ENCODE measurements around the gene ELFN2.

ELFN2 gene

DNA sequence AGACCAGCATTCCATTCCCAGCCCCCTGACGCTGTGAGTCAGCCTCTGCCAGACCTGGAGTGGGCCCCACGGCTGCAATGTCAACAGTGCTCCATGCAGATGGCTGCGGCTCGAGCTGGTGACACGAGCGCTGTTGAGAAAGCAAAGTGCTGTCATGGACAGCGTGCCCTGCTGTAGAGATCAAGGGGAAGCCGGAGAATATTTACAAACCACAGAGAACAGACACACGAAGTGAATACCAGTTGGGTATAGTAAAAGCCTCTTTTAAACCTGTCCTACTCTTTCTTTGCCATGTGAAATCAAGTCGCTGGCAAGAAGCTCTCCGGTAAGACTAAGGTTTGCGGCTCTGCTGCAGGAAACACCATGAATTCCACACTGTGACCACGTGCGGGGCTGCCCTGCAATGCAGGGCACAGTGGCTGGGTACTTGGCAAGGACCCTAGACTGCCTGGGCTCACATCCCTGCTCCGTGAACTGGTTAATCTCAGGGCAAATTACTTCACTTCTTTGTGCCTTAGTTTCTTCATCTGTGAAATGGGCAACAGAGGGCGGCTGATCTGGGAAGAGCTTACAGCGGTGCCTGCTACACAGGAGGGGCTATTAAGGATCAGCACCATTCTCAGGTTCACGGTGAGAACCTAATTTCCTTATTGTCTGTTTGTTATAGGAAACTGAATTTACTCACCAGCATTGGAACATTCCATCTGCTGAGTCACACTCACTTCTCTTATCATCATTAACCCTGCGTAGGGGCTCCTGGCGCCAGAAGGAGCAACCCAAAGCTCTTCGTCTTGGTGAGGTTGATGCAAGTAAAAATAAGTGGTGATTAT is 27.8 kb upstream of the ELFN2 start:
- peak; percentile 79 for DNase-seq (ENCODE audit: low spot score)

DNA sequence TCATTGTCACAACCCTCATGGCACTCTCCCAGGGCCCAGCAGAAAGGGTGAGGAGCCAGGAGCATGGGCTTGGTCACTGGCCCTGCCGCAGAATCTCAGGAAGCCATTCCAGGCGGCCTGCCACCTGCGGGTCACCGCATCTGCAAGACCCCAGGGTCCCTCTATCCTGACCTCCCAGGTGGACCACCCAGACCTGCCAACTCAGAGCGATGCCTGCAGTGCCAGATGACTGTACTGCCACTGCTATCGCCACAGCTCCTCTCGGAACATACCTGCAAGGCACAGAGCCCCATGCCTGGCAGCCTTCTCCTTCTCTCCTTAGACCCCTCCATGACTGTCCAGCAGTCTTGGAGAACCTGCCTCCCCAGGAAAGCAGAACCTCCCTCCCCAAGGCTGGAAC is 26.4 kb upstream of the ELFN2 start:
- no peak for DNase-seq (ENCODE audit: low spot score)

DNA sequence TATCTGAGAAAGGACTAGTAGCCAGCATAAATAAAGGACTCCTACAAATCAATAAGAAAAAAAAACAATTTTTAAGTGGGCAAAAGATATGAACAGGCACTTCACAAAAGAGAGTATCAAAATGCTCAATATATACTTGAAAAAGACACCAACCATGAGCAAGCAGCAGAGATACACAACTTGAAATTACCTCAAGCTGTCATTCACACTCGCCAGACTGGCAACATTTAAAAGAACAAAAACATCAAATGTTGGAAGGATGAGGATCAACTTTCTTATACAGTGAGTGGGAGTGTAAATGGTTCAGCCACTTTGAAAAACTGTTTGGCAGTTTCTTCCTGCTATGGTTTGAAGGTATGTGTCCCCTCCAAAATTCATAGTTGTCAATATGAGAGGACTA is 23.9 kb upstream of the ELFN2 start:
- no peak for DNase-seq (ENCODE audit: low spot score)

- DNase-seq (ENCODE audit: low spot score), result no peak
These were observed 22.2 kb upstream of the ELFN2 start for GRCh38 chr22:37449331-37450001.

- peak; percentile 78 for DNase-seq (ENCODE audit: low spot score)
These were observed 21.3 kb upstream of the ELFN2 start for GRCh38 chr22:37448516-37449127.

GRCh38 chr22:37445501-37445900 is 18.2 kb upstream of the ELFN2 start:
- no peak for DNase-seq (ENCODE audit: low spot score)

- DNase-seq (ENCODE audit: low spot score), result no peak
These were observed 16.7 kb upstream of the ELFN2 start for GRCh38 chr22:37443977-37444376.

- DNase-seq (ENCODE audit: low spot score), result no peak
These were observed 15.8 kb upstream of the ELFN2 start for GRCh38 chr22:37443086-37443485.

- DNase-seq (ENCODE audit: low spot score), result no peak
These were observed 15.3 kb upstream of the ELFN2 start for GRCh38 chr22:37442537-37442936.

DNA sequence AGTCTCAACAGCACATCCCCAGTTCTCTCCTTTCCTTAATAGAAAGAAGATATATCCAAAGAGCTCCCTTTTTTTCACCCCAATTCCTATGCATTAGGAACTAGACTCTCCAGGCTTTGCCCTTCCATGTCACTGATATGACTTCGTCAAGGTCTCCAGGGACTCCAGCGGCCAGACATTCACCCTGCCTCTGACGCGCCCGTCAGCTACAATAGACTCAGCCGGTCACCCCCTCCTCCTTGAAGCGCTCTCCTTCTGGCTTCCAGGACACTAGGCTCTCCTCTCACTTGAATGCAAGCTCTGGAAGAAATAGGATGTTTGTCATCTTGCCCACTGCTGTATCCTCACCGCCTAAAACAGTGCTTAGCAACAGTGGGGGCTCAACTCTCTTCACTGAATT is 14.9 kb upstream of the ELFN2 start:
- DNase-seq (ENCODE audit: low spot score), result no peak

- DNase-seq (ENCODE audit: low spot score), result no peak
These were observed 13.6 kb upstream of the ELFN2 start for GRCh38 chr22:37440875-37441274.

DNA sequence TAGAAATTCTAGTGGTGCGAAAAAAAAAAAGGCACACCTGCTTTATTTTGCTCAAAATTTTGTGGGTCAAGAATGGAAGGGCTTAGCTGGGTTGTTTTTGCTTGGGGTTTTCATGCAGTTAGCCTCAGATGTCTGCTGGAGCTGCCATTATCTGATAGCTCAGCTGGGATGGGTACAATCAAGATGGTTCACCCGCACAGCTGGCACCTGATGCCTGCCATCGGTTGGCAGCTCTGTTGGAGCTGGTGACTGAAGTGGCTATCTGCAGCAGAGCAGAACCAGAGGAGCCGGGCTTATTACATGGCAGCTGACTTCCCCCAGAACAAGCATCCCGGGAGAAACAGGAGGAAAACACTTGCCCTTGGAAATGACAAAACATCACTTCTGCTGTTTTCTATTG is 12.1 kb upstream of the ELFN2 start:
- DNase-seq (ENCODE audit: low spot score), result no peak

GRCh38 chr22:37435970-37436603 is 8.8 kb upstream of the ELFN2 start:
- DNase-seq (ENCODE audit: low spot score), result no peak

GRCh38 chr22:37433786-37434185 is 6.5 kb upstream of the ELFN2 start:
- DNase-seq (ENCODE audit: low spot score), result no peak

DNA sequence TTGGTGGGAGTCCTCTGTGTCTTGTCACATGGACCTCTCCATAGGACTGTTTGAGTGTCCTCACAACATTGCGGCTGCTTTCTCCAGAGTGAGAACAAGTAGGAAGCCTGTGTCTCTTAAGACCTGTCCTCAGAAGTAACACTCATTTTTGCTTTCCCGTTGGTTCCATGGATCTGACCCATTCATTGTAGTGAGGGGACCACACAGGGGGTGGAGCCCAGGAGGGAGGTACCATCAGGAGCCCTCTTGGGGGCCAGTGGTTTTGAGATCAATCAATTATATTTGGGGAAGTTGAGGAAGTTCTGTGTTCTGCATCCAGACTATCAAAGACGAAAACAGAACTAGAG is 5.4 kb upstream of the ELFN2 start:
- DNase-seq (ENCODE audit: low spot score), result no peak

DNA sequence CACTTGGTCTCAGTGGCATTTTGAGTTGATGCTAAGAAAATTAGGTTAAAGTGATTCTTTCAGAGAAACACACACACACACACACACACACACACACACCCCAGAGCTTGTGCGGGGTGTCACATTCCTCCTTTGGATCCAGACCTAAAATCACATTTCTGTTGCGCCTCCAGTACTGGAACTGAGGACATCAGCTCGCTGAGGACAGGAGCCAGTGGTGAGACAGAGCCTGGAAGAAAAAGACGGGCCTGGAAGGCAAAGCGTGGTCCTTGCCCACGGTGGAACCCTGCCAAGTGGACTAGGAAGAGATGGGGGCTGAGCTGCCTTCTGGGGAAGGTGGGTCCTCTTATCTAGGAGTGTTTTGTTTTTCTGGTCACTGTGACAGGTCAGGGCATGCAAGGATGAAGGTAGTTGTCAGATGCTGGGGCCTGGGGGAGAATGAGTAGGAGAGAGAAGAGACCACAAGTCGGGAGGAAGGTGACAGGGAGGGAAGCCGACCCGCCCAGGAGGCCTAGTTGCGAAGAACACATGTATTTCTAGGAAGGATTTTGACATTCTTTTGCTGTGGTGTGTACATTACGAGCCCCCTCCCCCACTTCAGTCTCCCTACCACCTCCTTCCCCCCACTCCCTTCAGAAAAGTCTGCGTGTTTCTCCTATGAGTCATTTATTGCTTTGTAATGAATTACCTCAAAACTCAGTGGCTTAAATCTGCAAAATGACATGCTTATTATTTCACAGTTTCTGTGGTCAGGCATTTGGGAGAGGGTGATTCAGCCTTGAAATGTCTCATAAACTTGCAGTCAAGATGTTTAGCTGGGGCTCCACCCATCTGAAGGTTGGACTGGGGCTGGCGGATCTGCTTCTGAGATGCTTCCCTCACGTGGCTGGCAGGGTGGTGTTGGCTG is 4.8 kb upstream of the ELFN2 start:
- DNase-seq (ENCODE audit: low spot score), result peak; percentile 91

- DNase-seq (ENCODE audit: low spot score), result peak; percentile 59
These were observed 4.1 kb upstream of the ELFN2 start for GRCh38 chr22:37431366-37431765.

- DNase-seq (ENCODE audit: low spot score), result no peak
These were observed 3.7 kb upstream of the ELFN2 start for GRCh38 chr22:37430941-37431340.

GRCh38 chr22:37428649-37429586 is 1.6 kb upstream of the ELFN2 start:
- no peak for DNase-seq (ENCODE audit: low spot score)
